CD4-positive, alpha-beta T cell (primary cell): ENCODE data around the gene BCO1. TPM values are rescaled to one million over a fixed set of nuclear protein-coding genes. Genes with fewer than 3 reads are reported as not detected.

Experiments used
- ATAC-seq: fragments of 200-7000 bp; cut with Tn5 transposase; one replicate; pipeline ENCODE4 v1.10.0; 2022; ENCODE audit warnings: mild to moderate bottlenecking; ENCODE audit not compliant: poor library complexity
- CTCF ChIA-PET: fragments of 350-600 bp; sonication (Branson Sonifier 250); formaldehyde crosslinking; loops from one replicate; lab custom pipeline; 2021; ENCODE audit warnings: antibody characterized with exemption, inconsistent platforms; lab: Charles Lee
- POLR2A ChIA-PET: fragments of 350-600 bp; sonication (Branson Sonifier 250); formaldehyde crosslinking; loops from one replicate; lab custom pipeline; 2021; ENCODE audit warnings: antibody characterized with exemption, inconsistent platforms; lab: Charles Lee
- DNase-seq, 14 experiments: peaks; one replicate each; pipeline ENCODE4 v3.0.0-alpha.2; 2013 to 2020; ENCODE audit warnings: mixed read lengths in 2 of 14
- H3K27ac ChIP-seq, 2 donors: one replicate each; pipeline versions ENCODE4 v1.5.1 to v1.7.0; 2013; ENCODE audit warnings: low read length in 2 of 2, low read depth in 1 of 2, mild to moderate bottlenecking in 1 of 2
- H3K27me3 ChIP-seq, 2 experiments: 1 replicate in 1 of 2; 2 replicates in 1 of 2; pipeline versions ENCODE4 v1.6.1 to v1.7.0; 2013; ENCODE audit warnings: low read length in 2 of 2, control low read depth in 1 of 2, mild to moderate bottlenecking in 1 of 2, moderate library complexity in 1 of 2; ENCODE audit not compliant: insufficient read depth in 2 of 2, control insufficient read depth in 1 of 2
- H3K36me3 ChIP-seq: one replicate; pipeline ENCODE4 v1.6.1; 2013; ENCODE audit warnings: low read length, control low read depth; ENCODE audit not compliant: insufficient read depth
- H3K4me1 ChIP-seq: one replicate; pipeline ENCODE4 v1.6.1; 2013; ENCODE audit warnings: low read length, control low read depth; ENCODE audit not compliant: insufficient read depth
- H3K4me3 ChIP-seq: one replicate; pipeline ENCODE4 v1.5.1; 2013; ENCODE audit warnings: mild to moderate bottlenecking, low read length, moderate library complexity
- H3K9me3 ChIP-seq, 2 experiments: 1 replicate in 1 of 2; 2 replicates in 1 of 2; pipeline versions ENCODE4 v1.6.1 to v1.7.0; 2013; ENCODE audit warnings: low read length in 2 of 2, mild to moderate bottlenecking in 2 of 2, control low read depth in 1 of 2, moderate library complexity in 1 of 2; ENCODE audit not compliant: control insufficient read depth in 1 of 2, insufficient read depth in 1 of 2
- H3K27ac Mint-ChIP-seq: one replicate; pipeline ENCODE4 v1.8.0; 2020; ENCODE audit warnings: mixed read lengths
- H3K27me3 Mint-ChIP-seq: one replicate; pipeline ENCODE4 v1.8.0; 2021; ENCODE audit warnings: mixed read lengths
- H3K36me3 Mint-ChIP-seq: one replicate; pipeline ENCODE4 v1.8.0; 2021; ENCODE audit warnings: low read depth, mixed read lengths
- H3K4me1 Mint-ChIP-seq: one replicate; pipeline ENCODE4 v1.8.0; 2021; ENCODE audit warnings: low read depth, mixed read lengths
- H3K4me3 Mint-ChIP-seq: one replicate; pipeline ENCODE4 v1.8.0; 2020; ENCODE audit warnings: mild to moderate bottlenecking, mixed read lengths
- H3K9me3 Mint-ChIP-seq: one replicate; pipeline ENCODE4 v1.8.0; 2020; ENCODE audit warnings: mixed read lengths
- intact Hi-C, 2 experiments: fragments of 100-400 bp; cut with DNase I in 1 of 2; cut with micrococcal nuclease in 1 of 2; formaldehyde crosslinking; loops; one replicate each; pipeline versions ENCODE4 v1.15.1 to v1.9.0; 2023 to 2025; cut with DNase I, micrococcal nuclease
- polyA plus RNA-seq, 2 donors: library from polyadenylated mRNA; unstranded; fragments of 120-200 nt; gene quantifications; one replicate each; pipeline ENCODE4 v1.2.1, GENCODE V29; 2013
- total RNA-seq, 174 experiments: library from RNA in 2 of 174; stranded (reverse) in 2 of 174; gene quantifications; one replicate each; pipeline ENCODE4 v1.2.3 and lab custom pipeline; 2021 to 2026
- TF ChIP-seq, protein P1 (sequence below): fragments of 200-600 bp; IDR thresholded peaks from one replicate; pipeline ENCODE4 v1.8.0; 2022; ENCODE audit warnings: antibody characterized with exemption, mild to moderate bottlenecking

The BCO1 gene, protein sequence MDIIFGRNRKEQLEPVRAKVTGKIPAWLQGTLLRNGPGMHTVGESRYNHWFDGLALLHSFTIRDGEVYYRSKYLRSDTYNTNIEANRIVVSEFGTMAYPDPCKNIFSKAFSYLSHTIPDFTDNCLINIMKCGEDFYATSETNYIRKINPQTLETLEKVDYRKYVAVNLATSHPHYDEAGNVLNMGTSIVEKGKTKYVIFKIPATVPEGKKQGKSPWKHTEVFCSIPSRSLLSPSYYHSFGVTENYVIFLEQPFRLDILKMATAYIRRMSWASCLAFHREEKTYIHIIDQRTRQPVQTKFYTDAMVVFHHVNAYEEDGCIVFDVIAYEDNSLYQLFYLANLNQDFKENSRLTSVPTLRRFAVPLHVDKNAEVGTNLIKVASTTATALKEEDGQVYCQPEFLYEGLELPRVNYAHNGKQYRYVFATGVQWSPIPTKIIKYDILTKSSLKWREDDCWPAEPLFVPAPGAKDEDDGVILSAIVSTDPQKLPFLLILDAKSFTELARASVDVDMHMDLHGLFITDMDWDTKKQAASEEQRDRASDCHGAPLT
- not detected for total RNA-seq
- not detected for polyA plus RNA-seq (2013, experiment 1 of 2)
- polyA plus RNA-seq (2013, experiment 2 of 2), result not detected
- total RNA-seq (lab: John Stamatoyannopoulos, UW), result 0 to 0.09 (median 0) reads per million in 172 experiments

DNA sequence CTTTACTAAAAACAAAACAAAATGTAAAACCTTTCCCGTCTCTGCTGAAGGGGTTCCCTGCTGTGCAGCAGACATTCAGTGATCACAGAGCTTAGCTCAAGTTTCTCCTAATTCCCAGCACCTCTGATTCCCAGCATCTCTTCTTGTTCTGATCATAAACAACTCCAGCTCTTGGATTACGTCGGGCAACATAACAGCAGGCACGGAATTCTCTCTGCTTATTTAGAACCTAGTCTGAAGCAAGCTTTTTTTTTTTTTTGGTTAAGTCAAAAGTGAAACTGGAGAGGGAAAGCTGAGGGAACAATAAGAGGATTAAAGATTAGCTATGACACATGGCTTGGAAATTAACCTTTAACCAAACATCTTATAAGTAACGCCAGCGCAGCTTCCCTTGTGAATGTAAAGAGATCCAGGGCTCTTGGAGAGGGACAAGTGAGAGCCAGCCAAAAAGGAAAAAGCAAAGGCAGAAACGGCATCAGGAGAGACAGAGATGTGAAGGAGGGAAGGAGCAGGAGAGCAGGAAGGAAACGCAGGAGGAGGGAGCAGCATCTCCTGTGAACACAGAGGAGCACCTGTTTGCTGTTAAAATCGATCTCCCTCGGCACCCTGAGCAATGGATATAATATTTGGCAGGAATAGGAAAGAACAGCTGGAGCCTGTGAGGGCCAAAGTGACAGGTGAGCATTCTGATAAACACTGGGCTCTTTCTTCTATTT, at the start of gene BCO1:
TSS of gene BCO1 (plus strand) at position 394 of the 716 bp plus-strand sequence. CDS start at position 614, 220 bp downstream.
- Mint-ChIP-seq H3K27ac (no peak within 1 kb of the TSS), H3K4me1 (peaks cover 6% of the 10 kb centered on the region), H3K4me3 (no peak within 1 kb of the TSS), H3K9me3 (no peaks in the 10 kb centered on the region), H3K27me3 (no peaks in the 10 kb centered on the region), H3K36me3 (no peaks in the 10 kb centered on the region)
- Histone ChIP-seq H3K4me1 (no peaks in the 10 kb centered on the region), H3K27me3 (no peaks in the 10 kb centered on the region), H3K4me3 (no peak within 1 kb of the TSS), H3K27ac (no peak within 1 kb of the TSS), H3K9me3 (no peaks in the 10 kb centered on the region), H3K36me3 (no peaks in the 10 kb centered on the region)
- CTCF ChIA-PET, result no interaction called here
- DNase-seq (no peak), ATAC-seq (no peak)
- intact Hi-C loops, result no loop called here
- TF ChIP-seq, protein P1, sequence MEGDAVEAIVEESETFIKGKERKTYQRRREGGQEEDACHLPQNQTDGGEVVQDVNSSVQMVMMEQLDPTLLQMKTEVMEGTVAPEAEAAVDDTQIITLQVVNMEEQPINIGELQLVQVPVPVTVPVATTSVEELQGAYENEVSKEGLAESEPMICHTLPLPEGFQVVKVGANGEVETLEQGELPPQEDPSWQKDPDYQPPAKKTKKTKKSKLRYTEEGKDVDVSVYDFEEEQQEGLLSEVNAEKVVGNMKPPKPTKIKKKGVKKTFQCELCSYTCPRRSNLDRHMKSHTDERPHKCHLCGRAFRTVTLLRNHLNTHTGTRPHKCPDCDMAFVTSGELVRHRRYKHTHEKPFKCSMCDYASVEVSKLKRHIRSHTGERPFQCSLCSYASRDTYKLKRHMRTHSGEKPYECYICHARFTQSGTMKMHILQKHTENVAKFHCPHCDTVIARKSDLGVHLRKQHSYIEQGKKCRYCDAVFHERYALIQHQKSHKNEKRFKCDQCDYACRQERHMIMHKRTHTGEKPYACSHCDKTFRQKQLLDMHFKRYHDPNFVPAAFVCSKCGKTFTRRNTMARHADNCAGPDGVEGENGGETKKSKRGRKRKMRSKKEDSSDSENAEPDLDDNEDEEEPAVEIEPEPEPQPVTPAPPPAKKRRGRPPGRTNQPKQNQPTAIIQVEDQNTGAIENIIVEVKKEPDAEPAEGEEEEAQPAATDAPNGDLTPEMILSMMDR, result no peak
- POLR2A ChIA-PET, result no interaction called here

DNA sequence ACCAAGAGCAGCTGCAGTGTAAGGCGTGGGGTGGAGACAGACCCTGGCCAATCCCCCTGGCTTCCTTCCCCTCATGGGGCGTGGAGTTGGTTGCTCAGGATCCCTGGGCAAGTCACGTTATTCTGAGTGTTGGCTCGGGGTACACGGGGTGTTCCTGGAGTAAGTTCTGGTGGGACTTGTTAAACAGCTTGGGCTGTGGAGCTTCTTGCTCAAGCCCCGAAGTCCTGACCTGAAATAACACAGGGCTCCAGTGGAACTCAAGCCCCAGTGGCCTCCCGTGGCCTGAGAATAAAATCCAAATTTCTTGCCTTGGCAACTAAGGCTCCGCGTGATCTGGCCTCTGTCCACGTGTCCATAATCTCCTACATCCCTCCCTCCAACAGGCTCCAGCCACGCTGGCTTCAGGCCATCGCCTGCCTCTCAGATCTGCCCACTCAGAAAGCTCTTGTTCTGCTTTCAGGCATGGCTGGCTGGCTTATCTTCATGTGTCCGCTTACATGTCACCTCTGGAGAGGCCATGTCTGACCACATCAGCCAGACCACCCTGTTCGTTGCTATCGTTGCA, 49.3 kb upstream of the BCO1 start:
- ChIA-PET CTCF (no interaction called here), POLR2A (no interaction called here)
- Mint-ChIP-seq H3K36me3 (no peaks in the 10 kb centered on the region), H3K4me1 (no peaks in the 10 kb centered on the region), H3K27me3 (peaks cover 16% of the 10 kb centered on the region), H3K27ac (no peak overlapping the region), H3K4me3 (no peak overlapping the region), H3K9me3 (no peaks in the 10 kb centered on the region)
- Histone ChIP-seq H3K4me3 (no peak overlapping the region), H3K27me3 (no peaks in the 10 kb centered on the region), H3K9me3 (no peaks in the 10 kb centered on the region), H3K27ac (no peak overlapping the region), H3K4me1 (no peaks in the 10 kb centered on the region), H3K36me3 (no peaks in the 10 kb centered on the region)
- ATAC-seq, result no peak
- DNase-seq, result no peak
- intact Hi-C loops, result no loop called here
- TF ChIP-seq, protein P1, result no peak

DNA sequence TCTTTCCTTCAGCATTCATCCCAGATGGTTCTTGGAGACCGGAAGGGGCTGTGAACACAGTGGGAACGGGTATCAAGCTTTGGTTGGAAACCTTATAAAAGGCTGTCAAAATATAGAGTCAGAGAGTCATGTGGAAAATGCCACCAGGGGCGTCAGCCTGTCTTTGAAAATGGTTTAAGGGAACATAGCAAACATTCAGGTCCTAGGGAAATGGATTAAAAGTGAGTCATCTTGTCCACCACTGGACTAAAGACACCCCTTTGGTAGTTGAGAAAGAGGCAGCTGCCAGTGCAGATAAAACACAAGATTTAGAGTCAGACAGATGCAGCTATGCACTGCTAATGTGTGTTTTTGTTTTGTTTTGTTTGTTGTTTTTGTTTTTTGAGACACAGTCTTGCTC, 47.8 kb upstream of the BCO1 start:
- no peaks in the 10 kb centered on the region for H3K4me1 ChIP-seq
- Mint-ChIP-seq H3K27ac (no peak overlapping the region), H3K9me3 (no peaks in the 10 kb centered on the region), H3K36me3 (no peaks in the 10 kb centered on the region), H3K4me3 (no peak overlapping the region), H3K27me3 (peaks cover 20% of the 10 kb centered on the region), H3K4me1 (no peaks in the 10 kb centered on the region)
- ATAC-seq, result no peak
- H3K4me3 ChIP-seq, result no peak overlapping the region
- H3K27me3 ChIP-seq, result no peaks in the 10 kb centered on the region
- intact Hi-C loops, result no loop called here
- POLR2A ChIA-PET, result interaction anchor here (0.7 kb wide), 1 partner anchor 12 kb away, joined by 3 read pairs; no protein-coding TSS in a partner anchor
- CTCF ChIA-PET, result no interaction called here
- no peaks in the 10 kb centered on the region for H3K9me3 ChIP-seq
- TF ChIP-seq, protein P1, result no peak
- H3K36me3 ChIP-seq, result no peaks in the 10 kb centered on the region
- no peak overlapping the region for H3K27ac ChIP-seq
- no peak for DNase-seq
